Muscle layer of colon (tissue), 2 donors: ENCODE measurements around the gene EHMT2.
A peak's percentile ranks its signal among the peaks of the same experiment; 100 is the strongest.

Experiments
- H3K27ac ChIP-seq: one replicate; pipeline ENCODE4 v1.7.0; 2013; ENCODE audit warnings: low read depth, mild to moderate bottlenecking, low read length, moderate library complexity
- H3K27me3 ChIP-seq, 2 donors: one replicate each; pipeline ENCODE4 v1.7.0; 2013; ENCODE audit warnings: low read length in 2 of 2, mild to moderate bottlenecking in 2 of 2; ENCODE audit not compliant: insufficient read depth in 2 of 2, control insufficient read depth in 1 of 2
- H3K36me3 ChIP-seq: one replicate; pipeline ENCODE4 v1.7.0; 2013; ENCODE audit warnings: mild to moderate bottlenecking, low read length; ENCODE audit not compliant: insufficient read depth
- H3K4me1 ChIP-seq: one replicate; pipeline ENCODE4 v1.7.0; 2013; ENCODE audit warnings: mild to moderate bottlenecking, low read length; ENCODE audit not compliant: insufficient read depth
- H3K4me3 ChIP-seq, 2 donors: one replicate each; pipeline ENCODE4 v1.7.0; 2013; ENCODE audit warnings: low read length in 2 of 2, low read depth in 1 of 2, mild to moderate bottlenecking in 1 of 2, moderate library complexity in 1 of 2
- H3K9ac ChIP-seq: one replicate; pipeline ENCODE4 v1.7.0; 2013; ENCODE audit warnings: low read length
- H3K9me3 ChIP-seq: one replicate; pipeline ENCODE4 v1.7.0; 2013; ENCODE audit warnings: mild to moderate bottlenecking, low read length
- donor health status: abdominal sarcoma.
- donor health status: Adenocarcinoma of cecum.

EHMT2 gene

GRCh38 chr6:31830886-31831335 is 66.6 kb downstream of the EHMT2 start:
- no peaks in the 10 kb centered on the region for H3K27me3 ChIP-seq
- peaks cover 30% of the 10 kb centered on the region for H3K4me1 ChIP-seq
- no peaks in the 10 kb centered on the region for H3K9me3 ChIP-seq
- H3K27ac ChIP-seq: peak overlapping the region; percentile 85
- H3K9ac ChIP-seq: peak overlapping the region; percentile 82
- no peaks in the 10 kb centered on the region for H3K36me3 ChIP-seq
- peak overlapping the region; percentile 71 to 80 for H3K4me3 ChIP-seq
